Pancreas (tissue), 10 donors: ENCODE measurements around the gene ADAMTS7. TPM values are rescaled to one million over a fixed set of nuclear protein-coding genes. Genes with fewer than 3 reads are reported as not detected.

Experiments used
- ATAC-seq, 4 donors: fragments of 200-7000 bp; cut with Tn5 transposase; one replicate each; pipeline versions ENCODE4 v1.8.0 to v1.9.1; 2020; ENCODE audit warnings: mild to moderate bottlenecking in 4 of 4, moderate library complexity in 4 of 4
- DNase-seq, 6 donors: peaks; one replicate each; pipeline ENCODE4 v3.0.0-alpha.2; 2020
- FAIRE-seq: peaks from 2 replicates; lab custom pipeline; 2012; peaks lifted over from hg19 to GRCh38; lab: Jason Lieb, UNC
- H3K27ac ChIP-seq, 4 donors: fragments of 200-600 bp; sonication (generic); 1 replicate in 3 of 4; 2 replicates in 1 of 4; pipeline versions ENCODE4 v1.5.0 to v1.8.0; 2020
- H3K27me3 ChIP-seq, 4 donors: fragments of 200-600 bp; one replicate each; pipeline ENCODE4 v1.8.0; 2021
- H3K36me3 ChIP-seq, 3 donors: fragments of 200-600 bp; sonication (generic) in 1 of 3; one replicate each; pipeline versions ENCODE4 v1.5.0 to v1.8.0; 2020 to 2021
- H3K4me1 ChIP-seq, 3 donors: fragments of 200-600 bp; one replicate each; pipeline ENCODE4 v1.8.0; 2021
- H3K4me3 ChIP-seq, 4 donors: fragments of 200-600 bp; sonication (generic) in 2 of 4; one replicate each; pipeline versions ENCODE4 v1.5.0 to v1.8.0; 2020 to 2021
- H3K9me3 ChIP-seq, 4 donors: fragments of 200-600 bp; one replicate each; pipeline ENCODE4 v1.8.0; 2021
- CTCF ChIP-seq, 4 donors: fragments of 200-600 bp; sonication (generic) in 3 of 4; IDR thresholded peaks; one replicate each; pipeline versions ENCODE4 v1.5.0 to v1.8.0; 2021; ENCODE audit warnings: antibody characterized with exemption in 4 of 4
- WGBS, 2 donors: extraction: QIAGEN DNeasy Blood & Tissue Kit; methylation state at CpG; one replicate each; pipeline ENCODE4 v1.1.7; 2013; 5-methylcytosine and 5-hydroxymethylcytosine counted together
- intact Hi-C, 3 donors: fragments of 100-400 bp; cut with DNase I; formaldehyde crosslinking; loops; one replicate each; pipeline versions ENCODE4 v1.11.1 to v1.14.2; 2022
- polyA plus RNA-seq, 2 donors: library from polyadenylated mRNA; stranded (reverse); fragments of 200-250 nt; gene quantifications; one replicate each; pipeline ENCODE4 v1.2.3, GENCODE V29; 2013
- total RNA-seq, 6 donors: library from RNA; stranded (reverse); fragmentation: NEBNext Ultra II Directional in 4 of 6; extraction: Animal tissue kit (Norgen Biotek cat#: 25700) in 4 of 6; gene quantifications; one replicate each; pipeline versions ENCODE4 v1.2.1 to v1.2.4, GENCODE V29; 2021 to 2023
- donor health status: healthy with polysubstance abuse.
- donor health status: DM: no; HTN: no; CAD: no; lungs with moderate emphysema.
- donor health status: DM: no; HTN: no; CAD: no.
- donor health status: control.
- donor health status: control.
- donor health status: Bipolar disorder and iron deficiency.
- donor health status: DM: yes; HTN: yes; CAD: no.
- donor health status: DM: no; HTN: no; CAD: no.
- donor health status: DM: no; HTN: no; CAD: no.
- donor health status: DM: yes; HTN: yes; CAD: no.

ADAMTS7 gene
- total and polyA plus RNA-seq, 8 donors = 0.20 to 1.4 (median 0.69) TPM

DNA sequence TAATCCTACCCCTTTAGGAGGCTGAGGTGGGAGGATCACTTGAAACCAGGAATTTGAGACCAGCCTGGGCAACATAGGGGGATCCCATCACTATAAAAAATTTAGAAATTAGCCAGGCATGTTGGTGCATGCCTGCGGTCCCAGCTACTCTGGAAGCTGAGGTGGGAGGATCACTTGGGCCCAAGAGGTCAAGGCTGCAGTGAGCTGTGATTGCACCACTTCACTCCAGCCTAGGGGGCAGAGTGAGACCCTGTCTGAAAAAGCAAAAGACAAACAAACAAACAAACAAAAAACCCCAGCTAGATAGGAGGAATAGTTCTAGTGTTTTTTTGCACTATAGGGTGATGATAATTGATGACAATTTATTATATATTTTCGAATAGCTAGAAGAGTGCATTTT is 99.6 kb downstream of the ADAMTS7 start:
- WGBS, 2 donors = 68 to 75% methylated on average over 2 of the region's 2 CpGs
- FAIRE-seq (no peak), DNase-seq (no peak), ATAC-seq (no peak)
- H3K27ac ChIP-seq = no peak overlapping the region
- H3K36me3 ChIP-seq = no peaks in the 10 kb centered on the region
- H3K27me3 ChIP-seq = no peaks in the 10 kb centered on the region
- no peak for TF ChIP-seq CTCF (IDR thresholded peaks at IDR 0.05)
- no peaks in the 10 kb centered on the region for H3K9me3 ChIP-seq
- no peak overlapping the region for H3K4me3 ChIP-seq
- peaks cover 0 to 3% (median 0%) of the 10 kb centered on the region in 3 donors for H3K4me1 ChIP-seq
- intact Hi-C loops = no loop called here

- no peaks in the 10 kb centered on the region for H3K36me3 ChIP-seq
- 5% methylated on average over 21 of the region's 21 CpGs for WGBS, 2 donors
- H3K4me3 ChIP-seq = no peak overlapping the region
- no peak overlapping the region for H3K27ac ChIP-seq
- DNase-seq (peak; percentile 50 to 90 (median 72)), FAIRE-seq (no peak), ATAC-seq (peak; percentile 96 to 100 (median 100))
- H3K27me3 ChIP-seq = no peaks in the 10 kb centered on the region
- no peaks in the 10 kb centered on the region for H3K9me3 ChIP-seq
- intact Hi-C loops = loop anchor here in 2 of 3 donors (5.0 kb wide), 1 partner anchor 92 kb away; no protein-coding TSS in a partner anchor
- TF ChIP-seq CTCF (IDR thresholded peaks at IDR 0.05) = peak; percentile 76 to 92 (median 81)
- H3K4me1 ChIP-seq = peaks cover 0 to 3% (median 0%) of the 10 kb centered on the region in 3 donors
Measured at GRCh38 chr15:78709263-78709882, 101.9 kb downstream of the ADAMTS7 start.

Other genes starting within 250 kb of the ADAMTS7 start
- gene CHRNA5, start 245.9 kb downstream of the ADAMTS7 start, total RNA-seq = 1 to 10 TPM; 1.2 to 2.6 (median 1.8) TPM
- 1 to 10 TPM in 1 of 2 donors, under 1 TPM in 1; 0.80 to 2.9 TPM for gene CHRNA5, start 245.9 kb downstream of the ADAMTS7 start, polyA plus RNA-seq
- gene CHRNA3, start 190.5 kb downstream of the ADAMTS7 start, total RNA-seq = under 1 TPM in 5 of 6 donors, not detected in 1; 0.05 to 0.25 (median 0.17) TPM
- gene CHRNA3, start 190.5 kb downstream of the ADAMTS7 start, polyA plus RNA-seq = 1 to 10 TPM in 1 of 2 donors, not detected in 1; 1.0 TPM
- under 1 TPM in 1 of 6 donors, not detected in 5; 0.18 TPM for gene CHRNB4, start 170.3 kb downstream of the ADAMTS7 start, total RNA-seq
- gene CHRNB4, start 170.3 kb downstream of the ADAMTS7 start, polyA plus RNA-seq = under 1 TPM in 1 of 2 donors, not detected in 1; 0.02 TPM
- 100 to 1,000 TPM in 2 of 6 donors, 10 to 100 TPM in 4; 68.1 to 140 (median 90.4) TPM for gene MORF4L1, start 61.4 kb upstream of the ADAMTS7 start, total RNA-seq
- gene MORF4L1, start 61.4 kb upstream of the ADAMTS7 start, polyA plus RNA-seq = 100 to 1,000 TPM in 1 of 2 donors, 10 to 100 TPM in 1; 55.0 to 149 TPM
- gene CTSH, start 133.6 kb upstream of the ADAMTS7 start, total RNA-seq = 100 to 1,000 TPM in 2 of 6 donors, 10 to 100 TPM in 4; 24.3 to 109 (median 57.0) TPM
- gene CTSH, start 133.6 kb upstream of the ADAMTS7 start, polyA plus RNA-seq = 100 to 1,000 TPM in 1 of 2 donors, 10 to 100 TPM in 1; 88.5 to 196 TPM